ENCODE results near the gene NHLRC4.

NHLRC4 gene

GRCh38 chr16:572865-573650 is 6.3 kb downstream of the NHLRC4 start:
- H3K4me3 ChIP-seq (ENCODE audit: control insufficient read depth in 1 of 7, extremely low read depth in 1 of 7, insufficient read depth in 4 of 7, low read depth in 2 of 7, low read length in 6 of 7) = no peak overlapping the region
- H3K27me3 ChIP-seq (replicated peaks in 2 of 5; ENCODE audit: control insufficient read depth in 4 of 5, insufficient read depth in 5 of 5, low read length in 4 of 5) = no peaks in the 10 kb centered on the region
- POLR2A ChIA-PET = no interaction called here
- 93% methylated on average over 22 of the region's 27 CpGs for WGBS (ENCODE audit: insufficient coverage)
- peaks cover 0 to 28% (median 20%) of the 10 kb centered on the region in 4 experiments for H3K36me3 ChIP-seq (ENCODE audit: control insufficient read depth in 4 of 4, insufficient read depth in 4 of 4, low read length in 3 of 4)
- no peaks in the 10 kb centered on the region for H3K9me3 ChIP-seq (ENCODE audit: control extremely low read depth in 1 of 5, control insufficient read depth in 4 of 5, insufficient read depth in 2 of 5, low read depth in 1 of 5, low read length in 4 of 5)
- no peak overlapping the region for H3K27ac ChIP-seq (ENCODE audit: insufficient read depth in 1 of 2, low read depth in 1 of 2, low read length in 2 of 2, poor library complexity in 1 of 2, severe bottlenecking in 2 of 2)
- CTCF ChIA-PET = interaction anchor here (0.9 to 1.6 kb wide), 7 partner anchors 8 to 47 kb away, joined by 3 to 6 read pairs (median 4); no protein-coding TSS in a partner anchor
- no peak for DNase-seq
- peaks cover 0 to 34% (median 22%) of the 10 kb centered on the region in 4 experiments for H3K4me1 ChIP-seq (ENCODE audit: control extremely low read depth in 1 of 4, control insufficient read depth in 4 of 4, insufficient read depth in 4 of 4, low read length in 3 of 4)

- peaks cover 0 to 28% (median 20%) of the 10 kb centered on the region in 4 experiments for H3K36me3 ChIP-seq (ENCODE audit: control insufficient read depth in 4 of 4, insufficient read depth in 4 of 4, low read length in 3 of 4)
- 98% methylated on average over 44 of the region's 46 CpGs for WGBS (ENCODE audit: insufficient coverage)
- no peak for DNase-seq
- peaks cover 0 to 25% (median 16%) of the 10 kb centered on the region in 4 experiments for H3K4me1 ChIP-seq (ENCODE audit: control extremely low read depth in 1 of 4, control insufficient read depth in 4 of 4, insufficient read depth in 4 of 4, low read length in 3 of 4)
- H3K4me3 ChIP-seq (ENCODE audit: control insufficient read depth in 1 of 7, extremely low read depth in 1 of 7, insufficient read depth in 4 of 7, low read depth in 2 of 7, low read length in 6 of 7) = no peak overlapping the region
- H3K27ac ChIP-seq (ENCODE audit: insufficient read depth in 1 of 2, low read depth in 1 of 2, low read length in 2 of 2, poor library complexity in 1 of 2, severe bottlenecking in 2 of 2) = no peak overlapping the region
- H3K9me3 ChIP-seq (ENCODE audit: control extremely low read depth in 1 of 5, control insufficient read depth in 4 of 5, insufficient read depth in 2 of 5, low read depth in 1 of 5, low read length in 4 of 5) = no peaks in the 10 kb centered on the region
- CTCF ChIA-PET = interaction anchor here (0.9 to 1.5 kb wide), 3 partner anchors 22 to 93 kb away, joined by 3 to 4 read pairs (median 3); partner anchors contain the start of gene RHOT2
- POLR2A ChIA-PET = no interaction called here
- no peaks in the 10 kb centered on the region for H3K27me3 ChIP-seq (replicated peaks in 2 of 5; ENCODE audit: control insufficient read depth in 4 of 5, insufficient read depth in 5 of 5, low read length in 4 of 5)
These were observed 7.4 kb downstream of the NHLRC4 start for GRCh38 chr16:574021-574760.

GRCh38 chr16:575354-576196 is 8.8 kb downstream of the NHLRC4 start:
- Histone ChIP-seq H3K4me3 (ENCODE audit: control insufficient read depth in 1 of 7, extremely low read depth in 1 of 7, insufficient read depth in 4 of 7, low read depth in 2 of 7, low read length in 6 of 7) (no peak overlapping the region), H3K9me3 (ENCODE audit: control extremely low read depth in 1 of 5, control insufficient read depth in 4 of 5, insufficient read depth in 2 of 5, low read depth in 1 of 5, low read length in 4 of 5) (no peaks in the 10 kb centered on the region), H3K27me3 (replicated peaks in 2 of 5; ENCODE audit: control insufficient read depth in 4 of 5, insufficient read depth in 5 of 5, low read length in 4 of 5) (no peaks in the 10 kb centered on the region), H3K27ac (ENCODE audit: insufficient read depth in 1 of 2, low read depth in 1 of 2, low read length in 2 of 2, poor library complexity in 1 of 2, severe bottlenecking in 2 of 2) (no peak overlapping the region), H3K4me1 (ENCODE audit: control extremely low read depth in 1 of 4, control insufficient read depth in 4 of 4, insufficient read depth in 4 of 4, low read length in 3 of 4) (peaks cover 0 to 19% (median 11%) of the 10 kb centered on the region in 4 experiments), H3K36me3 (ENCODE audit: control insufficient read depth in 4 of 4, insufficient read depth in 4 of 4, low read length in 3 of 4) (peaks cover 0 to 34% (median 22%) of the 10 kb centered on the region in 4 experiments)
- 95% methylated on average over 30 of the region's 36 CpGs for WGBS (ENCODE audit: insufficient coverage)
- POLR2A ChIA-PET = no interaction called here
- CTCF ChIA-PET = interaction anchor here (0.8 to 1.5 kb wide), 6 partner anchors 13 to 86 kb away, joined by 3 to 4 read pairs (median 4); no protein-coding TSS in a partner anchor
- no peak for DNase-seq

DNA sequence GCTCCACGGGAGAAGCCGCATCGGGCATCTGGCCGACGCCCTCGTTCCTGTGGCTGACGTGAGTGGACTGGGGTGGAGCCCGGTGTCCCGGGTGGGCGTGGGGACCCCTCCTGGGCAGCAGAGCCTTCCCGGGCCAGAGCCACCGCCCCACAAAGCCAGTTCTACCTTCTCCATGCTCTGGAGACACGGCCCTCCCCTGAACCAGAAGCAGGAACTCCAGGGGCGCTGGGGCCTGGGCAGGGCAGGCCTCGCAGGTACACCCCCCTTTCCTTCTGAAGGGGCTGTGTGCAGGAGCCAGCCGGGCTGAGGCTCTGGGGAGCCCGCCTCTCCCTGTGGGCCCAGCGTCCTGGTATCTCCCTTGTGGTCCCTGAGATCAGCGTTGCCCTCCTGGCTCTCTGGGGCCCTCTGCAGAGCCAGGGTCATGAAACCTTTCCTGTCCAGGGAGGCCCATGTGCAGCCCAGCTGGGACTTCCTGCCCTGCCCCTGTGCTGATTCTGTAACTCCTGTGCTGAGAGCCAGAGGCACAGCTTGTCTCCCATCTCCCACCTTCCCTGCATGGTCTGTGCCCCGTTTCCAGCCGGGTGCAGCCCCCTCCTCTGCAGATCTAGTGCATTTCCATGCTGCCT is 9.5 kb downstream of the NHLRC4 start:
- H3K36me3 ChIP-seq (ENCODE audit: control insufficient read depth in 4 of 4, insufficient read depth in 4 of 4, low read length in 3 of 4) = peaks cover 0 to 41% (median 23%) of the 10 kb centered on the region in 4 experiments
- H3K4me1 ChIP-seq (ENCODE audit: control extremely low read depth in 1 of 4, control insufficient read depth in 4 of 4, insufficient read depth in 4 of 4, low read length in 3 of 4) = peaks cover 0 to 12% (median 5%) of the 10 kb centered on the region in 4 experiments
- H3K4me3 ChIP-seq (ENCODE audit: control insufficient read depth in 1 of 7, extremely low read depth in 1 of 7, insufficient read depth in 4 of 7, low read depth in 2 of 7, low read length in 6 of 7) = no peak overlapping the region
- ChIA-PET POLR2A (no interaction called here), CTCF (interaction anchor here (0.8 to 3.5 kb wide), 10 partner anchors 9 to 133 kb away, joined by 3 to 20 read pairs (median 4); partner anchors contain the start of gene NHLRC4)
- WGBS (ENCODE audit: insufficient coverage) = 90% methylated on average over 17 of the region's 21 CpGs
- no peak for DNase-seq
- H3K27ac ChIP-seq (ENCODE audit: insufficient read depth in 1 of 2, low read depth in 1 of 2, low read length in 2 of 2, poor library complexity in 1 of 2, severe bottlenecking in 2 of 2) = no peak overlapping the region
- H3K9me3 ChIP-seq (ENCODE audit: control extremely low read depth in 1 of 5, control insufficient read depth in 4 of 5, insufficient read depth in 2 of 5, low read depth in 1 of 5, low read length in 4 of 5) = no peaks in the 10 kb centered on the region
- no peaks in the 10 kb centered on the region for H3K27me3 ChIP-seq (replicated peaks in 2 of 5; ENCODE audit: control insufficient read depth in 4 of 5, insufficient read depth in 5 of 5, low read length in 4 of 5)

DNA sequence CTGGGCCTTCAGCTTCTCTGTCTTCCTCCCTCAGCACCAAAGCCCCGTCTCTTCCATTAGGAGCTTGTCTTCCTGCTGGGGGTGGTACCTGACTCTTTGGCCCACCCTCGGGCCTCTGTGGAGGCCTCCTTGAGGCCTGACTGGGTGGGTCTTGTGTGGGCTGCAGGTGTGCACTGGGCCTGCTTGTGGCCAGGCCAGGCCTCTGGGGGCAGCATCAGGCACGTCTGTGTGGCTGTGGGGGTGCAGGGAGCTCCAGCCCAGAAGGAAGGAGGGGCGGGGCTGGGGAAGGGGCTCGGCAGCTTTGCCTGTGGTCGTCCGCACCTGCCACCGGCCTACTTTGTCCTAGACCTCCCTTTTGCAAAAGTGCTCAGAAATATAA is 10.0 kb downstream of the NHLRC4 start:
- Histone ChIP-seq H3K4me3 (ENCODE audit: control insufficient read depth in 1 of 7, extremely low read depth in 1 of 7, insufficient read depth in 4 of 7, low read depth in 2 of 7, low read length in 6 of 7) (no peak overlapping the region), H3K36me3 (ENCODE audit: control insufficient read depth in 4 of 4, insufficient read depth in 4 of 4, low read length in 3 of 4) (peaks cover 0 to 41% (median 23%) of the 10 kb centered on the region in 4 experiments), H3K4me1 (ENCODE audit: control extremely low read depth in 1 of 4, control insufficient read depth in 4 of 4, insufficient read depth in 4 of 4, low read length in 3 of 4) (peaks cover 0 to 12% (median 5%) of the 10 kb centered on the region in 4 experiments), H3K9me3 (ENCODE audit: control extremely low read depth in 1 of 5, control insufficient read depth in 4 of 5, insufficient read depth in 2 of 5, low read depth in 1 of 5, low read length in 4 of 5) (no peaks in the 10 kb centered on the region), H3K27me3 (replicated peaks in 2 of 5; ENCODE audit: control insufficient read depth in 4 of 5, insufficient read depth in 5 of 5, low read length in 4 of 5) (no peaks in the 10 kb centered on the region), H3K27ac (ENCODE audit: insufficient read depth in 1 of 2, low read depth in 1 of 2, low read length in 2 of 2, poor library complexity in 1 of 2, severe bottlenecking in 2 of 2) (no peak overlapping the region)
- CTCF ChIA-PET = interaction anchor here (0.8 to 3.5 kb wide), 10 partner anchors 9 to 134 kb away, joined by 3 to 20 read pairs (median 4); partner anchors contain the start of gene NHLRC4
- WGBS (ENCODE audit: insufficient coverage) = 41% methylated on average over 2 of the region's 8 CpGs
- POLR2A ChIA-PET = no interaction called here
- DNase-seq = no peak

DNA sequence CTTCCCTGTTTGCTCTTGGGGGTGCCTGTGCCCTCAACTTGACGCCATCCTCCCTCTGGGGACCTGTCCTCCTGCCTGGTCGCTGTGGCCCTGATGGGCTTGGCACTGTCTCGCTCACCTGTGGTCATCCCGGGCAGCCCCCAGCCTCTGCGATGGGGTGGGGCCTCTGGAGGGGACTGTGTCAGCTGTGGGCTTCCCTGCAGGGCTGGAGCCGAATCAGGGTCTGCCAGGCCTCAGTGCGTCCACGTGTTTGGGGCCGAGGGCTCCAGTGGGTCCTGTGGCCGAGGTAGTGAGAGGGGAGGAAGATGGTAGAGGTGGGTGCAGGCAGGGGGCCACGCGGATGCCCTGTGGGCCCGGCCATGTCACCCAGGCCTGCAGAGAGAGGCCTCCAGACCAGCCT is 11.0 kb downstream of the NHLRC4 start:
- no peak for DNase-seq
- no peaks in the 10 kb centered on the region for H3K27me3 ChIP-seq (replicated peaks in 2 of 5; ENCODE audit: control insufficient read depth in 4 of 5, insufficient read depth in 5 of 5, low read length in 4 of 5)
- ChIA-PET POLR2A (no interaction called here), CTCF (interaction anchor here (0.7 to 3.5 kb wide), 6 partner anchors 9 to 184 kb away, joined by 3 to 20 read pairs (median 6); no protein-coding TSS in a partner anchor)
- H3K9me3 ChIP-seq (ENCODE audit: control extremely low read depth in 1 of 5, control insufficient read depth in 4 of 5, insufficient read depth in 2 of 5, low read depth in 1 of 5, low read length in 4 of 5) = no peaks in the 10 kb centered on the region
- H3K4me3 ChIP-seq (ENCODE audit: control insufficient read depth in 1 of 7, extremely low read depth in 1 of 7, insufficient read depth in 4 of 7, low read depth in 2 of 7, low read length in 6 of 7) = no peak overlapping the region
- H3K36me3 ChIP-seq (ENCODE audit: control insufficient read depth in 4 of 4, insufficient read depth in 4 of 4, low read length in 3 of 4) = peaks cover 0 to 41% (median 23%) of the 10 kb centered on the region in 4 experiments
- peaks cover 0 to 12% (median 5%) of the 10 kb centered on the region in 4 experiments for H3K4me1 ChIP-seq (ENCODE audit: control extremely low read depth in 1 of 4, control insufficient read depth in 4 of 4, insufficient read depth in 4 of 4, low read length in 3 of 4)
- WGBS (ENCODE audit: insufficient coverage) = 100% methylated on average over 7 of the region's 13 CpGs
- no peak overlapping the region for H3K27ac ChIP-seq (ENCODE audit: insufficient read depth in 1 of 2, low read depth in 1 of 2, low read length in 2 of 2, poor library complexity in 1 of 2, severe bottlenecking in 2 of 2)
